ENCODE data around the gene NRP1.

Gene NRP1

DNA sequence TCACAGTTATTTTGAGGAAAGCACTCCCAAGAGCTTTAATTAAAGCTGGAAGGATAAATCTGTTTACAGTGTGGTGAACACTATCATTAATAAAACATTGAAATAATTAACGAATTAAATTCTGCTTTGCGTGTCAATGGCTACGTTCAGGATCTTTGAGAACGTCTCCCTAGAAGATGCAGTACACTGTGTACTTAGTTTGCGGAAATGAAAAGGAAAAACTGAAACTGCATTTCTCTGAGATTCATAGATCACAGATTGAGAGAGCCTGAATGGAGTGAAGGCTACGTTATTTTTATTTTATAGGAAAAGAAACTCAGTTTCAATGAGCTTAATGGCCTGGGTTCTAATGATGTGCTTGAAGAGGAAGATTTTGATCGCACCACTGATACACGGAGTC, 85.3 kb downstream of the NRP1 start:
- H3K4me3 ChIP-seq = no peak overlapping the region
- peak overlapping the region in 7 of 21 experiments; percentile 1 to 74 (median 40) for H3K27ac ChIP-seq

DNA sequence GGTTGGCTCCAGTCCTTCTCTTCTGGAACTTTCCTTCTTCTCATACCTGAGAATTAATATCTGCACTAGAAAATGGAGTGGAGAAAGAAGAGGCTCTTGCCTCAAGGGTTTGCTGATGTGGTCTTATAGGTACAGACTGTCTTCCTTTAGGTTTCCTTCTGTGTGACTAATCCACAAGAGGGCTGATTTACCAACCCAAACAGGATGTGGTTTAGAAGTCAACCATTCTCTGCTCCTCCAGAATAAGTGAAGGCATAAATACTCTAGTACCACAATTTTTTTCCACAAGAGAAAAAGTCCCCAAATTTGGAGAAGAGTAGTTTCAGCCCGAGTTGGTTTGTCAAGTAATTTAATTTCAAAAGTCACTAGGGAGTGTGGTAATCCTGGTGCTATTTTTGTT, 85.8 kb downstream of the NRP1 start:
- no peak overlapping the region for H3K4me3 ChIP-seq
- H3K27ac ChIP-seq = peak overlapping the region in 11 of 21 experiments; percentile 1 to 74 (median 47)

DNA sequence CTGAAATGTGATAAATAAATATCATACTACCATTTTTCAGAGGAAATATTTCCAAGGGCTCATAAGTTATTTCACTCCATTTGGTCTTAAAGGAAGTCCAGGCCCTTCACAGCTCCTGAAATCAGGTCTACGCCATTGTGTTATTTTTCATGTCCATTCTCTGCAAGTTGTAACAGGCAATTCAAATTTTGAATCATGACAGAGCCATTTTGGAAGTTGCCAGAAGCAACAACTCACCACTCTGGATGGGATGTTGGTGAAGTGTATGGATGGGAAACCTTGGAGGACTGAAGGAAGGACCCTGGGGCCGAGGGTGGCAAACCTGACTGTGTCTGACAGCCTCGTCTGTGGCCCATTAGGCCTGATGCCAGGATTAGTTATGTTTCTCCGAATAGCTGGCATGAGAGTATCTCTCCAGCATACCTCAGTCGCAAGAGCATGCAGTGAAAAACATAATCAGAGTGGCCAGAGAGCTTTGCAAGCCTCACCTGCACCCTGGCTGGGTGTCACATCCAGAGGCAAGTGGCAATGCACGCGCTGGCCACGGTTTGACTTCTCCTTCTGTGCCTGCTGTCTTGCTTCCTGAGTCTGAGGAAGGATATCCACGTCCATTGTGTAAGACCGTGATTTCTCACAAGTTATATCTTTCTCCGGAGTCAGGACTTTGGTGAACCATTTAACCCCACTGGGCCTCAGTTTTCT, 87.1 kb downstream of the NRP1 start:
- H3K4me3 ChIP-seq = no peak overlapping the region
- H3K27ac ChIP-seq = peak overlapping the region in 5 of 21 experiments; percentile 11 to 69 (median 18)

DNA sequence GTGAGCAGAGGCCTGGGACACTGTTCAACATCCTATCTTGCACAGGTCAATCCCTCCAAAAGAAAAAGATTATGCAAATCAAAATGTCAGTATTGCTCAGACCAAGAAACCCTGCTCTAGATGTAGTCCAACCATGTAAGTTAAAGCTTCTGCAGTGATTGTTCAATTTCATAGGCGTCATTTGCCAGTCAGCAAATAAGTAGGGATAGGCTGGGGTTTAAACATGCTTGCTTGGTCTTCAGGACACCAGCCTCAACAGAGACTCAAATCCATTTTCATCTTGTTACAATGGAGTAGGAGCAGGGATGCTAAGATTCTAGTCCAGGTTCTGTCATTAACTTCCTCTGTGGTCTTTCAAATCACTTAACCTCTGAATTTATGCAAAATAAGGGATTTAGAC, 89.1 kb downstream of the NRP1 start:
- Histone ChIP-seq H3K4me3 (no peak overlapping the region), H3K27ac (no peak overlapping the region)

DNA sequence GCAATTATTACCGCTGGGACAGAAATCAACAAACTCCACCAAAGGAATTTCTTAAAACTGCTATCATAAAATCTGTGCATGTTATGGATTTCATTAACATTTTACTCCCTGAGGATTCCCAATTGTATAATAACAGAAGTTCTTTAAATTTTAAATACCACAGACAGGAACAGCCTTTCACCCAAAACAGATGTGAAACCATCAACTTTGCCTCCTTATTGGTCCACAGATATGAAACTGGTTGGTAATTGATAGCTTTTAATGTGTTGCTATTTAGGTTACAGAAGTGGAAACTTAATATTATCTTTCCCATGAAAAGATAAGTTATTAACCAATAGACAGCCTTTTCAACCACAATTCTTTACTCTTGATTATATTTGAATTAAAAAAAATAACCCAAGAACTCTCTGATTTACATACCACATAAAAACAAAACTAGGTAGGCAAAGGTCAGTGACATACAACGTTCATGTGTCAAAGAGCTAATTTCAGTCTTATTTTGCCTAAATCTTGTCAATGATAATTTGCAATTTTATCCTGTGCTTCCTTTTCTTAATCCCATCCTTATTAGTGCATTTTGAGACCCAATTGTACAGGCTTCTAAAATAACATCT, 90.0 kb downstream of the NRP1 start:
- no peak overlapping the region for H3K27ac ChIP-seq
- H3K4me3 ChIP-seq = no peak overlapping the region

DNA sequence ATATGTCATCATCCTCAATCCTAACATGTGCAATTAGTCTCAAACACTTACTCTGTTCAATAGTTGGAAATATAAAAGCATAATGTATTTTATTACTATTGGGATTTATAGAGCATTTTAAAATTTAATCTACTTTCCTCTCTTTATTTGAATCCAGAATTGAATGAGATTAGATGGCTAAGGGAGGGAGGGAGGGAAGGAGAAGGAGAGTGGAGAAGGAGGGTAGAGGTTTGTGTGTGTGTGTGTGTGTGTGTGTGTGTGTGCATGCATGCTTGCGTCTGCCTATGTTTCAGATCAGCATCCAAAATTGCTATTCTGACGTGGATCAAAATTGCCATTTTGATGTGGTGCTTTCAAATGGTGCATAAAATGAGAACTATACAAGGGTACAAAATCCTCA, 90.8 kb downstream of the NRP1 start:
- Histone ChIP-seq H3K27ac (no peak overlapping the region), H3K4me3 (no peak overlapping the region)

DNA sequence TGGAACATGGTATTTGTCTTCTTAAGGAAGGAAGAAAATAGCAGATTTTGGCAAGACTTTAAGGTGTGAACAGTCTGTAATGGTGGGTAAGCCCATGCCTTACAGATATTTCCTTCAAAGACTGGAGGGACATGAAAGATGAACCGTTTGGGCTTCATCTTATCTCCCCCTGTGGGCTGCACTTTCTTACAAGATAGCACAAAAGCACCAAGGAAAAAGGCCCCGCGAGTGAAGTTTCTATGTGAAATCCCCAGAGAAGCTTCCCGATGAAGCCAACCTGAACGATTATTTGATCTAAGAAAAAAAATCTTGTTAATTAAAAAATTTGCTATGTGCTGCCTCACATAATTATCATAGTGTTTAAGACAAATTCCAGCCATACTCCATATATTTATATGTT, 91.5 kb downstream of the NRP1 start:
- no peak overlapping the region for H3K4me3 ChIP-seq
- no peak overlapping the region for H3K27ac ChIP-seq

DNA sequence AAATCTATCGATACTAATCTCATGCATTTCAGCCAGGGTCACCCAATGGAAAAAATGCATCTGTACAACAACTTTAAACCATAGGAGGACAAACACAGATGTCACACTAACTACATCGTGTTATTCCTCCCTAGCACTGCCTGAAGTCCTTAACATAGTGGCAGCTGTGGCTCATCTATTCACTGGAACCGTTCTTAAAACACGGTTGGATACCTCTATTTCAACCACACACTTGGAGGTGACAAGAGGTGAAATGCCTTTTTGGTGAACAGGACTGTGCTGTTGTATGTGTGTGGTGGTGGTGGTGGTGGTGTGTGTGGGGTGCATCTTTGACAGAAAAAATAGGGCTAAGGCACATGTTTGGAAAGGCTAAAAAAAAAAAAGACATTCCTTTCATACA, 93.1 kb downstream of the NRP1 start:
- peak overlapping the region in 2 of 21 experiments; percentile 41 to 42 for H3K27ac ChIP-seq
- no peak overlapping the region for H3K4me3 ChIP-seq

DNA sequence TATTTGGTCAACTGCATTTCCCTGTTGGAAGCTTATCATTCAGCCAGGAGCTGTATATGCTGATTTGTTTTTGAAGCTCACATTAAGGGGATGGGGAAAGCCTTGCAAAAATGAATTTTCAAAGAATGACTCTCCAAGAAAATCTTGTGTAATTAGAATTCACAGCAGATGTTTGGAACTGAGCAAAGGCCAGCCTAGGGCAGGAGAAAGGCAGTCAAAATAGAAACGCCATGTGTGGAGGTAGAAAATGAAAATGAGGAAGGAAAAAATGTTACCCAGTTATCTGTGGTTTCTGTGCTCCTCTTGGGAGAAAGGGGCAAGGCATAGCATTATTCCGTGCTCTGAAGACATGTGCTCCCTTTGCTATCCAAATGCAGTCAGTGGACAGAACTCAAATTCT, 93.5 kb downstream of the NRP1 start:
- H3K4me3 ChIP-seq = no peak overlapping the region
- H3K27ac ChIP-seq = peak overlapping the region in 2 of 21 experiments; percentile 42 to 63

DNA sequence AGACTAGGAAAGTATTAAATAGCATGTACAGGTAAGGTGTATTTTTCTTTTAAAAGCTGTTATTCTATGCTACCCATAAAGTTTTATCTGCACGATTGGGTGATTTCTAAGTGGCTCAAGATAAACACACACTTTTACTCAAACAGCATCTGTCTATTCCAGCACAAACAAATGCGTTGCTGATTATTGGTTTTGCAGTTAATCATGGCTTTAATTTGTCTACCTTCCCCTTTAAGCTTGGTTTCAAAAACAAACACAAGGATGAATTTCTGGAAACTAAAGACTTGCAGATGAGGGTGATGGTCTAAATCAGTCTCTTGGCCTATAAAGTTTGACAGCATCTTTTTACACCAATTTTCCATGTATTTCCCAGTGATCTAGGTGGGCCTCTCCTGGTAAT, 94.2 kb downstream of the NRP1 start:
- H3K27ac ChIP-seq = peak overlapping the region in 2 of 21 experiments; percentile 22 to 63
- no peak overlapping the region for H3K4me3 ChIP-seq

DNA sequence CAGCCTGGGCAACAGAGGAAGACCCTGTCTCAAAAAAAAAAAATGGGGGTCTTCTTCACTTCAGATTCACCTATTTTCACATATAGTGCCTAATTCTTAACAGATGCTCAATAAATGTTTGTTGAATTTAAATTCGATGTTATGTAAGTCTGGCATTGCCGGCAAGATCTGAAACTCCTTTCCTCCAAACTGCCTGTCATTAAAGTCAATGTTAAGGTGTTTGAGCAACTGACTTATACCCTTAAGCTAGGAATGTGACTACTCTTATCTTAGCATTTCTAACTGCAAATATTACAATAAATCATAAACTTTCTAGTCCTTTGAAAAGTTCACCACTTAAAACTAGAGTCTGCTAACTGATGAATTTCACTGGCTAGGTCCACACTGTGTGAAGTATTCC, 95.2 kb downstream of the NRP1 start:
- H3K27ac ChIP-seq = peak overlapping the region in 1 of 21 experiments; percentile 23
- H3K4me3 ChIP-seq = no peak overlapping the region

DNA sequence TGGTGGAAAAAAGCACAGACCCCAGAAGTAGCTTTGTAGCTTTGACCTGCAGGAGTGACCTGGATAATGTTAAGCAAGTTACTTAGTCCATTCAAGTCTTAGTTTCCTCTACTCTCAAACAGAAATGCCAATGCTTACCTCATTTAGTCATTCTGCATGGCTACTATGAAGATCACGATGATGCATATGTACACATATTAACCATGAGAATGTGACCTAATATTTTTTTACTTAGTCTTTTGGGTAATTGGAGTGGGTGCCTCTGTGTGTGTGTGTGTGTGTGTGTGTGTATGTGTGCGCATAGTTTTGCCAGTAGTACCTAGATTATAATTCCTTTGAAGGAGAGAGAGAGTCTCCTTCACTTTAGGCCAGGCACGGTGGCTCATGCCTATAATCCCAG, 95.8 kb downstream of the NRP1 start:
- no peak overlapping the region for H3K4me3 ChIP-seq
- peak overlapping the region in 1 of 21 experiments; percentile 23 for H3K27ac ChIP-seq

DNA sequence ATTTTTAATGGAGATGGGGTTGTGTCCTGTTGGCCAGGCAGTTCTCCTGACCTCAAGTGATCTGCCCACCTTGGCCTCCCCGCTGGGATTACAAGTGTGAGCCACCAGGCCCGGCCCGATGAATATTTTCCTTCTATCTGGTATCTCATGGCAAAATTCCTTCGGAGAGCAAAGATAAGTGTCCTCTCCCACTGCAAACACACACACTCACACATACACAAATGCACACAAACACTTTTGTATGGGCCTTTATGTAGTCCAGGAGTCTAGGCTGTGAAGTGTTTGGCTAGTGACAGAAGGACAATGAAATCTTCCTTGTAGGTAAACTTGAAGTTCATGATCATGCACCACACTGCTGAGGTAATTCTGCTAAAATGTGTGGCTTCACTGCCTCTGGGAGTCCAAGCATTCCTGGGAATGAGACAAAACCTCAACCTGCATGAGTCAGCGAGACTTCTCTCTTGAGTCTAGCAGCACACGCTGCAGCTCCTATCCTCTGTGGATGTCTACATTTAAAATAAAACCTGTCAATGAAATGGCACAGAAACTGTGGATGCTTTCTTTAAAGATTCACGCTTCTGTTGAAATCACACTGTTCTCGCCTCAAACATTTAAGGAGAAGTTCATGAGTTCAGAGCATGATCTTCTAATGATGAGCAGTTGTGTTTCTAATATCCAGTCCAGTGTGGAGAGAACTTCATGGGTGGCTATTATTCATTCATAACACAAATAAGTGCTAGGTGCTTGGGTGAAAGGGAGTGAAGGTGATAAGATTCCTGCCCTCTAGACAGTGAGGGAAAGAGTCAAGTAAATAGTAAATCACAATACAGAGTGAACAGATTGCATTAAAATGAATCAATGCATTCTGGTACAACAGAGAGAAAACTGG, 96.5 kb downstream of the NRP1 start:
- Histone ChIP-seq H3K4me3 (no peak overlapping the region), H3K27ac (peak overlapping the region in 3 of 21 experiments; percentile 11 to 70 (median 30))

DNA sequence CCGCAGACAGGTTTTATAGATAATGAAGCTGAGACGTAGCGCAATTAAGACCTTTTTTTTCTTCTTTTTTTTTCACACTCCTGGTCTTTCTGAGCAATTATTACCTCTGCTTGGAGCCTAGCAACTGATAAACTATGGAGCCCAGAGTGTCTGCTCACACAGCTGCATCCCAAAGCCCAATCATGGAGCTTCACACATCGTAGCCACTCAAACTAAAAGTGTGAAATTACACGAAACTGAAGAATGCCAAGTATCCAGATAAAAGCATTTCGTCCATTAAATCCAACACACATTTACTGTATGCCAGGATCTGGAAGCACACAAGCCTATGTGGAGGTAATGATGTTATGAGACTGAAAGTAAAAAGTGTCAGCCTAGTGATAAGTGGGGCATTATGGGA, 97.6 kb downstream of the NRP1 start:
- H3K27ac ChIP-seq = peak overlapping the region in 3 of 21 experiments; percentile 22 to 70 (median 28)
- no peak overlapping the region for H3K4me3 ChIP-seq

DNA sequence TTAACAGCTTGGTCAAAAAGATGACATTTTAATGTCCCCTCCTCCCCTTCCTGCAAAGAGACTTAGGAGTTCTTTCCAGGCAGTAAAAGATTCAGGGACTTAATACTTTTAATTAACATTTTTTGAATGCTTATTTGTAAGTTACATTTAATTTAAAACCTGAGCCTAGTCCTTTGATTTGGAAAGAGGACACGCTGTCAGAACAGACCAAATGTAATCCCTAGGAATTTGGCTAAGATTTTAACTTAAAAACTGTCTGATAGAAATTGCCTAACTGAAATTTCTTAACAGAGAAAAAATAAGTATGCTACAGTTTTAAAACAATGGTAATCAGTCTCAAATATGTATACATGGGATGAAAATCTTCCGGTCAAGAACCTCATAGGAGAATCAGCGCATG, 98.5 kb downstream of the NRP1 start:
- H3K4me3 ChIP-seq = no peak overlapping the region
- peak overlapping the region in 3 of 21 experiments; percentile 50 to 84 (median 59) for H3K27ac ChIP-seq

DNA sequence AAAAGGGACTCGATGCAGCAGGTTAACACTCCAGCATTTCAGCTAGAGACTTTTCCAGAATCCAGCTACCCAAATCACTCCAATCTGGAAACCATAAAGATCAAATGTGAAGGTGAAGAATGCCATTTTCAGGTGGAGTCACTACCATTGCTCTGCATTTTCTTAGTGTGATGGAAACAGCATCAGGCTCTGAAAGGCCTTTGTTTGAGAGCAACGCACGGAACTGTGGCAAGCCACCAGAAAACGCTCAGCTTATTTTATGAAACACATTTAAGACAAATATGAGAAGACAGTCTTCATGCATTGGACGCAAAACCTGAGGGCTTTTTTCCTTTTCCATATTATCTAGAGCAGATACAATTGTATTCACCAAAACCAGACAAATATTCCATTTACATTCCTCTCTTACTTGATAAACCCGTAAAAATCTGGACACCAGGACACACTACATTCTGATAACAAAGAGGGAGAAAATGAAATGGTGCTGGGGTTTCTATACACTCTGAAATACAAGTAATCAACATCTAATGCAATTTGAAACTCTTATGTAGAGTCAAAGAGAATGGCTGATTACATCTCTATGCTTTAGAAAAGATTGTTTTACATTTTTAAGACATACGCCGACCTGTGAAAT, 99.1 kb downstream of the NRP1 start:
- Histone ChIP-seq H3K27ac (peak overlapping the region in 3 of 21 experiments; percentile 50 to 84 (median 59)), H3K4me3 (no peak overlapping the region)

DNA sequence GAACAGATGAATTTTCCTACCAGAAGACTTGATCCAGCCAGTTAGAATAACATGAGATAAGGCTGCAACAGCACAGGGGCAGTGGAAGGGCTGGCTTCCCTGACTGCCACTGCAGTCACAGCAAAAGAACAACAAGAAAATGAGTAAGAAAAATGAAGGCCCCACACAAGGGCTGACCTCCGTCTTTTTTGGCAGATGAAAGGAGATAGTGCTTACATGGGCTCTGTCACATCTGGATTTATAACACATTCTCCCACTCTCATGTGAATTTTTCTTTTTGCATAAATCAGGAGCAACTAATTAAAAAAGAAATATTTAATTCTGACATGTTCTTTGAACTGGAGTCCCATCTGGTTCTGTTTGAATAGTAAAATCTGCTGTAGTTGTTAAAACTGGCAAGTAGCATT, 99.6 kb downstream of the NRP1 start:
- H3K27ac ChIP-seq = peak overlapping the region in 5 of 21 experiments; percentile 34 to 84 (median 44)

DNA sequence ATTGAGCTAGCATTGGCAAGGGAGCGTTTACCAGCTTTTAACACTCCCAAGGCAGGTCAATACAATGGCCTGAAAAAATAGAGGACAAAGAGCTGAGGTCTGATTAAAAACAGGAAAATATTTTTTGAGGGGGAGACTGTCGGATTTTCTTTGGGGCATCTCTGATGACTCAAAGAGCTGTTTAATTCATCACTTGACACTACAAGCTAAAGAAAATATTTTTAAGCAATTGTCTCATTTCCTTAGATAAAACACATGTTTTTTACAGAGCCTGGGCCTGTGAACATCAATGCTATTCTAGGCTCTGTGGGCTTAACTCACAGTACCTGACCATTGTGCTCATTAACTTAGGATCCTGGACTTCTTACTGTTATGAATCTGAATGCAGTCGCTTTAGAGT, 100.8 kb downstream of the NRP1 start:
- H3K27ac ChIP-seq = peak overlapping the region in 6 of 21 experiments; percentile 30 to 84 (median 50)
- H3K4me3 ChIP-seq = no peak overlapping the region

More for the DNA sequence above, 99.6 kb downstream of the NRP1 start:
- no peak overlapping the region for H3K4me3 ChIP-seq

DNA sequence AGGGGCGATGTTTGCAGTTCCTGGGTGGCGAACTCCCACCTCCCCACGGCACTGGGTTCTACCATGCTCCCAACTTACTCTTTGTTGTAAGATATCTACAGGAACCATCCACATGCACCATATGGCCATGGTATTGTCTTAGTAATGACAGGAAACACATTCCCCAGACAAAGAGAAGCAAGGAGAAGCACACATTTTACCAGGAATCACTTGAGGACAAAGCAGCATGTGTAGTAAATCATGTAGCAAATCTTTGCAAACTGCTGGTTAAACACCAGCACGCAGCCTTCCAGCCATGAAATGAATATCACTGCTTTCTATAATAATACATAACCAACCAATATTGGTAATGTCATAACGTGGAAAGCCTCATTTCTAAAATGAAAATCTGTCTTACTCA, 101.2 kb downstream of the NRP1 start:
- no peak overlapping the region for H3K4me3 ChIP-seq
- H3K27ac ChIP-seq = peak overlapping the region in 9 of 21 experiments; percentile 2 to 84 (median 30)
